Esophagus squamous epithelium (tissue), 5 donors: ENCODE measurements around the gene KLHL29. TPM values are rescaled to one million over a fixed set of nuclear protein-coding genes. Genes with fewer than 3 reads are reported as not detected.

Experiments used
- DNase-seq: peaks from one replicate; lab custom pipeline; 2025; lab: John Stamatoyannopoulos, UW
- H3K27ac ChIP-seq, 4 donors: fragments of 200-600 bp; sonication (generic); one replicate each; pipeline ENCODE4 v1.5.1; 2016 to 2019; ENCODE audit warnings: mild to moderate bottlenecking in 1 of 4
- H3K27me3 ChIP-seq, 4 donors: fragments of 200-600 bp; sonication (generic); 1 replicate in 3 of 4; 2 replicates in 1 of 4; pipeline versions ENCODE4 v1.5.1 to v1.6.0; 2017 to 2021; ENCODE audit warnings: antibody characterized with exemption in 1 of 4
- H3K36me3 ChIP-seq, 3 donors: fragments of 200-600 bp; sonication (generic); one replicate each; pipeline ENCODE4 v1.5.1; 2016 to 2019
- H3K4me1 ChIP-seq, 3 donors: fragments of 200-600 bp; sonication (generic); one replicate each; pipeline ENCODE4 v1.5.1; 2017 to 2019
- H3K4me3 ChIP-seq, 4 donors: fragments of 200-600 bp; sonication (generic); 1 replicate in 3 of 4; 2 replicates in 1 of 4; pipeline ENCODE4 v1.5.1; 2016 to 2019; ENCODE audit warnings: mild to moderate bottlenecking in 2 of 4, moderate library complexity in 1 of 4
- H3K9me3 ChIP-seq, 3 donors: fragments of 200-600 bp; sonication (generic); one replicate each; pipeline ENCODE4 v1.5.1; 2016 to 2019
- POLR2A ChIP-seq, 4 donors: fragments of 450-650 bp; IDR thresholded peaks; one replicate each; pipeline ENCODE4 v1.6.1; 2017; ENCODE audit warnings: antibody characterized with exemption in 4 of 4, mild to moderate bottlenecking in 4 of 4, moderate library complexity in 3 of 4
- WGBS, 2 donors: methylation state at CpG; one replicate each; pipeline ENCODE4 v1.1.5; 2018; 5-methylcytosine and 5-hydroxymethylcytosine counted together
- intact Hi-C: fragments of 100-400 bp; cut with DNase I; formaldehyde crosslinking; loops from one replicate; pipeline ENCODE4 v1.15.0; 2022
- total RNA-seq, 4 donors: library from RNA; depleted of rRNA; stranded (reverse); fragments of >200 nt; gene quantifications; one replicate each; pipeline ENCODE4 v1.1.0, GENCODE V29; 2016
- TF ChIP-seq, protein P1 (sequence below), 6 experiments: fragments of 450-650 bp in 4 of 6; fragments of 200-600 bp in 2 of 6; sonication (generic) in 2 of 6; IDR thresholded peaks; one replicate each; pipeline ENCODE4 v1.5.1; 2016 to 2019; ENCODE audit warnings: antibody characterized with exemption in 6 of 6, mild to moderate bottlenecking in 4 of 6, moderate library complexity in 4 of 6
- donor health status: DM: yes; HTN: yes; CAD: no.

Gene KLHL29
- total RNA-seq, 4 donors from 2014 or later: 3.4 to 11.8 (median 5.9) TPM

DNA sequence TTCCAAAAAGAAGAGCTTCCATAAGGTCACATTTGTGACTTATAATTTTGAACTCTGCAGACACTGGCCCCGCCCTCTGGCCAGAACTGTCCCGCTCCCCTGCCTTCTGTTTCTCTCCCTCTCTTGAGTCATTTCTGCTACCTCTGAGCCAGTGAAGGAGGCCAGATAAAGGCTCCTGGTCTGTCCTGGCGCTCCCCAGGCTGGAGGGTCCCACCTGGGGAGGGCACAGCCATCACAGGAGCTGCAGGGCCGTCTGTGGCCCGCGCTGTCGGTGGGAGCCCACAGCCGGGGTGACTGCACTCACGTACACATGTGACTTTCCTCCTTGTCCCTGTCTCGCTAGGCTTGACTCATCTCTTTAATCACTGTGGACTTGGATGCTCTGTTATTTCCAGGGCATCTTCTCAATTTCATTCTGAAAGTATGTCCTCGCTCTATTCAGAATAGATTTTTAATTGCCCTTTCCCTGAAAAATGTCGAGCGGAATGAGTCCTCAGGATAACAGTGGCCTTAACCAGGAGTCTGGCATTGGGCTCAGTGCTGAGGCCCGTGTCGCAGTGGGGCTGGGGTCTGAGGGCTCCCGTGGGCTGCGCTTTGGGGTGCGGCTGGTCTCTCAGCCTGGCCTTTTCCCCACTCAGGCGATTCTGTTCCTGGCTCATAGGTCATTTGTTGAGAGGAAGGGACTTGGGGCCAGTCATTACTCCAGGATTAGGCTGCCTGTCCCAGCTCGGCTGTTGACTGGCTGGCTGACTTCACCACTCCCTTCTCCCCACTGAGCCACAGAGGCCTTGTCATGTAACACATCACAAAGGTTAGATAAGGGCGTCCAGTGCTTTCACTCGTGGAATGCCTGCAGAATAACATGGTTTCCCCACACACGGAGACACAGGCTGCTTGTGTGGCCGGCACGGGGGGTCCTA, 34.5 kb downstream of the KLHL29 start:
- no peaks in the 10 kb centered on the region for H3K9me3 ChIP-seq
- no peaks in the 10 kb centered on the region for H3K27me3 ChIP-seq
- TF ChIP-seq POLR2A (IDR thresholded peaks at IDR 0.05): no peak
- TF ChIP-seq, protein P1, sequence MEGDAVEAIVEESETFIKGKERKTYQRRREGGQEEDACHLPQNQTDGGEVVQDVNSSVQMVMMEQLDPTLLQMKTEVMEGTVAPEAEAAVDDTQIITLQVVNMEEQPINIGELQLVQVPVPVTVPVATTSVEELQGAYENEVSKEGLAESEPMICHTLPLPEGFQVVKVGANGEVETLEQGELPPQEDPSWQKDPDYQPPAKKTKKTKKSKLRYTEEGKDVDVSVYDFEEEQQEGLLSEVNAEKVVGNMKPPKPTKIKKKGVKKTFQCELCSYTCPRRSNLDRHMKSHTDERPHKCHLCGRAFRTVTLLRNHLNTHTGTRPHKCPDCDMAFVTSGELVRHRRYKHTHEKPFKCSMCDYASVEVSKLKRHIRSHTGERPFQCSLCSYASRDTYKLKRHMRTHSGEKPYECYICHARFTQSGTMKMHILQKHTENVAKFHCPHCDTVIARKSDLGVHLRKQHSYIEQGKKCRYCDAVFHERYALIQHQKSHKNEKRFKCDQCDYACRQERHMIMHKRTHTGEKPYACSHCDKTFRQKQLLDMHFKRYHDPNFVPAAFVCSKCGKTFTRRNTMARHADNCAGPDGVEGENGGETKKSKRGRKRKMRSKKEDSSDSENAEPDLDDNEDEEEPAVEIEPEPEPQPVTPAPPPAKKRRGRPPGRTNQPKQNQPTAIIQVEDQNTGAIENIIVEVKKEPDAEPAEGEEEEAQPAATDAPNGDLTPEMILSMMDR (IDR thresholded peaks at IDR 0.05): no peak
- H3K4me3 ChIP-seq: no peak overlapping the region
- DNase-seq: no peak
- H3K27ac ChIP-seq: peak overlapping the region; percentile 37 to 80 (median 72)
- intact Hi-C loops: no loop called here
- WGBS, 2 donors: 80 to 81% methylated on average over 16 to 21 of the region's 25 CpGs
- H3K36me3 ChIP-seq: no peaks in the 10 kb centered on the region
- peaks cover 0 to 32% (median 18%) of the 10 kb centered on the region in 3 donors for H3K4me1 ChIP-seq

DNA sequence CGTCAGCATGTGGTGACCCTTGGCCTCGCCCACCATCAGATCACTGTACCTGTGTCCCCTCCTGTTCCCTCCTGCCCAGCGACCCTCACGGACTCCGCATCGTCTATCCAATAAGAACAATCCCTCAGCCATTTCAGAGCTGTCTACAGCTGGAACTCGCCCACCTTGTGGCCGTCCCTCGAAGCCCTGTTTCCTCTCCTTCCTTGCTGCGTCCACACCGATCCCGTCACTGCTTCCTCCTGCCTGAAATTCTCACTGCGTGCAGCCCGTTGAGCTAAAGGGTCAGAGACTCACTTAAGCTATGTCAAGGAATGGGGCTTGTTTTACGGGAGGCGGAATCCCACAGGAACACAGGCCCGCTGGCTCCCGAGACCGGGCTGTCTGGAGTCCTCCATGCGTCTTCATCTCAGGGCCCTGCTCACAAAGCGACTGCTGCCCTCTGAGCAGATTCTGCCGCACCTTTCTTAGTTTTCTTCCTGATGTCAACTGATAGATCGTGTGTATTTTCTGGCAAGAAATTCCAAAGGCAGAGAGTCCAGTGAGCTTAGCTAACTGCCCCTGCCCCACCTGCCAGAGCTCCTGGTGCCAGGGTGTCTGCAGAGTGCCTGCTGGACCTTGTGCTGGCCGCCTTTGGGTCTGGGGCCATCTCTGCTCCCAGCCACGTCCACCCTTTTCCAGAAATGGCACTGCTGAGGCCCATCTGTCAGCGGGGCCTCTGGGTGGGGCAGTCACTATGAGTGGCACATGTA, 35.3 kb downstream of the KLHL29 start:
- Histone ChIP-seq H3K4me1 (peaks cover under 1 to 35% (median 19%) of the 10 kb centered on the region in 3 donors), H3K36me3 (no peaks in the 10 kb centered on the region), H3K27me3 (no peaks in the 10 kb centered on the region), H3K27ac (peak overlapping the region in 3 of 4 donors; percentile 64 to 80 (median 80)), H3K9me3 (no peaks in the 10 kb centered on the region), H3K4me3 (no peak overlapping the region)
- WGBS, 2 donors: 92 to 94% methylated on average over 17 to 26 of the region's 26 CpGs
- no peak for DNase-seq
- TF ChIP-seq POLR2A (IDR thresholded peaks at IDR 0.05): no peak
- TF ChIP-seq, protein P1 (IDR thresholded peaks at IDR 0.05): no peak
- intact Hi-C loops: no loop called here

DNA sequence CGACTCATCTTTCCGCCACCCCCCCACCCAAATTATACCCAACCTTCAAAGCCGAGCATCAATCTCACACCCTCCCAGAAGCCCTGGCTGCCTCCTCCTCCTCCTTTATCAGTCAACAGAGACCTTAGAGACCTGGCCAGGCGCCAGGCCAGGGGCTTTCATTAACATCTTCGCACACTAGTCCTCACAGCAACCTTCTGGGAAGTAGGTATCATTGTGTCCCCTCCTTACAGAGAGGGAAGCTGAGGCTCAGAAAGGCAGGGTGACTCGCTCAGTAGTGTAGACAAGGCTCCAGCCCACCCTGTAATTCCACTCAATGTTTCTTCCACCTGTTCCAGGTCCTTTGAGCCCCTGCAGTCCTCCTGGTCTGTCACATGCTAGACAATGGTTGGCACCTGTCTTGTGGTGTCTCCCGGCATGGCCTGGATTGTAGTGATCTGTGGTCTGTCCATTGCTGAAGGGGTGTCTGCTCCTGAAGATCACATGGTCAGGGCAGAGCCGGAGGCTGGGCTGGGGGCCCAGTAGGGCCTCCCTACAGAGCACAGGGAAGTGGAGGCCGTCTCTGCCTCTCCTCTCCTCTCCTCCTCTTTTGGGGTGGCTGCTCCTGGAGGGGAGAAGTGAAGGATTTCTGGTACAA, 36.0 kb downstream of the KLHL29 start:
- H3K27ac ChIP-seq: no peak overlapping the region
- intact Hi-C loops: no loop called here
- peaks cover 3 to 42% (median 26%) of the 10 kb centered on the region in 3 donors for H3K4me1 ChIP-seq
- no peaks in the 10 kb centered on the region for H3K9me3 ChIP-seq
- no peak for TF ChIP-seq POLR2A (IDR thresholded peaks at IDR 0.05)
- TF ChIP-seq, protein P1 (IDR thresholded peaks at IDR 0.05): no peak
- no peaks in the 10 kb centered on the region for H3K36me3 ChIP-seq
- H3K4me3 ChIP-seq: no peak overlapping the region
- WGBS, 2 donors: 77 to 80% methylated on average over 7 of the region's 9 CpGs
- no peak for DNase-seq
- no peaks in the 10 kb centered on the region for H3K27me3 ChIP-seq

DNA sequence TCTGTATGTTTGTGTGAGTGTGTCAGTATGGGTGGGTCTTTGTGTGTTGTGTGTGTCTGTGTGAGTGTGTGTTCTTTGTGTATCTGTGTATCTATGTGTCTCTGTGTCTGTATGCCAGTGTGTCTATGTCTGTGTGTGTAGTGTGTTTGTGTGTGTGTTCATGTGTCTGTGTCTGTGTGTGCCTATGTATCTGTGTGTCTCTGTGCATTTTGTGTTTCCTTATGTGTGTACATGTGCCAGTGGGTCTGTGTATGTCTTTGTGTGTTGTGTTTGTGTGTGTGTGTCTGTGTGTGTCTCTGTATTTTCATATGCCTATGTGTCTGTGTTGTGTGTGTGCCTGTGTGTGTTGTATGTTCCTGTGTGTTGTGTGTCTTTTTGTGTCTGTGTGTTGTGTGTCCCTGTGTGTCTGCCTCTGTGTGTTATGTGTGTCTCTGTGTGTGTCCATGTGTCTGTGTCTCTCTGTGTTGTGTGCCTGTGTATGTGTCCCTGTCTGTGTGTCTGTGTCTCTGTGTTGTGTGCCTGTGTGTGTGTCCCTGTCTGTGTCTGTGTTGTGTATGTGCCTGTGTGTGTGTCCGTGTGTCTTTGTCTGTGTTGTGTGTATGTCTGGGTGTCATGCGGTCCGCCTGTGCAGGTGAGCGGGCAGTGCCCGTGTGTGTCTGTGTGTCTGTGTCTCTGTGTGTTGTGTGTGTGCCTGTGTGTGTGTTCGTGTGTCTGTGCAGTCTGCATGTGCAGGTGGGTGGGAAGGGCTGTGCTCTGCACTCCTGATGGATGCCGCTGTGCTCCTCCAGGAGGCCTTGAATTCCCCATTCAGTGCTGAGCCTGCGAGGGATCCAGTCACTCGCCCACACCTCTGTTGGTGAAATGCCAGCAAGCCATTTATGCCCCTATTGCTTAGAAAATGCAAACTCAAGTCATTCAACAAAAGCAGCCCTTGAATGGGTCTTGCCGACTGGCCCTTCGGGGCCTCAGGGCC, 37.4 kb downstream of the KLHL29 start:
- Histone ChIP-seq H3K4me1 (peaks cover 3 to 55% (median 37%) of the 10 kb centered on the region in 3 donors), H3K27ac (no peak overlapping the region), H3K27me3 (no peaks in the 10 kb centered on the region), H3K4me3 (no peak overlapping the region), H3K36me3 (no peaks in the 10 kb centered on the region), H3K9me3 (no peaks in the 10 kb centered on the region)
- TF ChIP-seq POLR2A (IDR thresholded peaks at IDR 0.05): no peak
- TF ChIP-seq, protein P1 (IDR thresholded peaks at IDR 0.05): no peak
- no peak for DNase-seq
- intact Hi-C loops: no loop called here
- 75% methylated on average over 3 of the region's 11 CpGs; no CpG with 5 or more reads in 1 of the 2 donors for WGBS, 2 donors
